ENCODE measurements around the gene BCKDHB. TPM values are rescaled to one million over a fixed set of nuclear protein-coding genes. Genes with fewer than 3 reads are reported as not detected.

BCKDHB gene
- 23.9 and 27.7 TPM in 2 replicates for total RNA-seq

GRCh38 chr6:80106418-80107235 lies at the start of gene BCKDHB:
Gene BCKDHB (plus strand): TSS chr6:80106671. CDS start chr6:80106694, 23 bp downstream.

Other genes starting within 250 kb of the BCKDHB start
- 2.3 and 2.4 TPM in 2 replicates for gene ELOVL4, start 159.1 kb upstream of the BCKDHB start, total RNA-seq
- 6.7 and 8.1 TPM in 2 replicates for gene TTK, start 102.0 kb upstream of the BCKDHB start, total RNA-seq

Measured in placental epithelial cell (primary cell).